SK-N-SH (cell line): Measurements from ENCODE around the gene DUSP23. TPM values are rescaled to one million over a fixed set of nuclear protein-coding genes. Genes with fewer than 3 reads are reported as not detected.

Source experiments
- CTCF ChIA-PET: fragments of 300-600, 350-600 bp; formaldehyde crosslinking; extraction: SDS; loops from one replicate; lab custom pipeline; 2021; lab: Yijun Ruan, JAX
- POLR2A ChIA-PET: fragments of 350-600 bp; sonication (Branson Sonifier 250); formaldehyde crosslinking; extraction: SDS; loops from one replicate; lab custom pipeline; 2020; ENCODE audit warnings: antibody characterized with exemption, inconsistent platforms; lab: Yijun Ruan, JAX
- DNase-seq: peaks from one replicate; pipeline ENCODE4 v3.0.0; 2012
- H2AFZ ChIP-seq: fragments of 200-600 bp; sonication (generic); 2 replicates; pipeline ENCODE4 v1.8.1; 2016; ENCODE audit warnings: antibody characterized with exemption, mild to moderate bottlenecking, low read depth
- H3F3A ChIP-seq: fragments of 200-600 bp; sonication (generic); replicated peaks from 2 replicates; pipeline ENCODE3; 2016; ENCODE audit warnings: antibody characterized with exemption, mild to moderate bottlenecking; ENCODE audit not compliant: insufficient read depth
- H3K27ac ChIP-seq, 2 experiments: fragments of 200-500 bp in 1 of 2; fragments of 200-600 bp in 1 of 2; sonication (Bioruptor generic) in 1 of 2; sonication (generic), shearing (Covaris generic) in 1 of 2; 2 replicates each; pipeline versions ENCODE4 v1.5.1 to v1.6.1; 2014 to 2016; ENCODE audit warnings: low read depth in 2 of 2, inconsistent platforms in 1 of 2, low read length in 1 of 2, mild to moderate bottlenecking in 1 of 2, mixed read lengths in 1 of 2
- H3K27me3 ChIP-seq: fragments of 200-600 bp; sonication (generic), shearing (Covaris generic); 2 replicates; pipeline ENCODE4 v1.6.1; 2016; ENCODE audit warnings: mixed run types; ENCODE audit not compliant: insufficient read depth
- H3K36me3 ChIP-seq, 2 experiments: fragments of 200-500 bp in 1 of 2; fragments of 200-600 bp in 1 of 2; sonication (Bioruptor generic) in 1 of 2; sonication (generic) in 1 of 2; replicated peaks in 1 of 2; 2 replicates each; pipeline versions ENCODE3 to v1.5.1; 2014 to 2016; ENCODE audit warnings: low read length in 1 of 2, mild to moderate bottlenecking in 1 of 2; ENCODE audit not compliant: insufficient read depth in 2 of 2, control insufficient read depth in 1 of 2
- H3K4me1 ChIP-seq, 2 experiments: fragments of 200-500 bp in 1 of 2; fragments of 200-600 bp in 1 of 2; sonication (Bioruptor generic) in 1 of 2; sonication (generic), shearing (Covaris generic) in 1 of 2; 2 replicates each; pipeline versions ENCODE4 v1.5.1 to v1.6.1; 2014 to 2016; ENCODE audit warnings: low read depth in 1 of 2, low read length in 1 of 2, mixed run types in 1 of 2; ENCODE audit not compliant: insufficient read depth in 2 of 2, control insufficient read depth in 1 of 2
- H3K4me2 ChIP-seq: fragments of 200-600 bp; sonication (generic), shearing (Covaris generic); 2 replicates; pipeline ENCODE4 v1.6.1; 2017; ENCODE audit warnings: mixed run types
- H3K4me3 ChIP-seq, 2 experiments: fragments of 200-500 bp in 1 of 2; fragments of 200-600 bp in 1 of 2; sonication (Bioruptor generic) in 1 of 2; sonication (generic), shearing (Covaris generic) in 1 of 2; 2 replicates each; pipeline versions ENCODE4 v1.5.1 to v1.8.1; 2014 to 2016; ENCODE audit warnings: low read depth in 2 of 2, inconsistent platforms in 1 of 2, low read length in 1 of 2, mild to moderate bottlenecking in 1 of 2, mixed read lengths in 1 of 2, moderate library complexity in 1 of 2
- H3K79me2 ChIP-seq: fragments of 200-600 bp; sonication (generic); 2 replicates; pipeline ENCODE4 v1.8.1; 2017; ENCODE audit warnings: mild to moderate bottlenecking; ENCODE audit not compliant: insufficient read depth
- H3K9ac ChIP-seq: fragments of 200-600 bp; sonication (generic); 2 replicates; pipeline ENCODE4 v1.6.1; 2017; ENCODE audit warnings: mixed run types
- H3K9me2 ChIP-seq: fragments of 200-600 bp; sonication (generic); 2 replicates; pipeline ENCODE4 v1.6.1; 2017; ENCODE audit warnings: mixed run types
- H3K9me3 ChIP-seq: fragments of 200-600 bp; sonication (generic); 2 replicates; pipeline ENCODE4 v1.6.1; 2017; ENCODE audit warnings: mixed run types, mild to moderate bottlenecking, moderate library complexity
- H4K20me1 ChIP-seq: fragments of 200-600 bp; sonication (generic); 2 replicates; pipeline ENCODE4 v1.6.1; 2017; ENCODE audit warnings: mild to moderate bottlenecking, mixed run types; ENCODE audit not compliant: insufficient read depth
- CHD2 ChIP-seq: fragments of 150-350 bp; IDR thresholded peaks from 2 replicates; pipeline ENCODE4 v1.6.1; 2018; ENCODE audit warnings: low read length; ENCODE audit not compliant: partially characterized antibody
- CTCF ChIP-seq: fragments of 200-600 bp; sonication (generic); IDR thresholded peaks from 2 replicates; pipeline ENCODE4 v1.6.1; 2017; ENCODE audit warnings: antibody characterized with exemption, mild to moderate bottlenecking, moderate library complexity
- EP300 ChIP-seq, 2 experiments: IDR thresholded peaks; 2 replicates each; pipeline versions ENCODE4 v1.4.0 to v1.6.1; 2012; ENCODE audit warnings: borderline replicate concordance in 1 of 2, low read depth in 1 of 2, low read length in 1 of 2
- EZH2phosphoT487 ChIP-seq: fragments of 200-600 bp; sonication (generic); IDR thresholded peaks from 2 replicates; pipeline ENCODE4 v1.6.1; 2017; ENCODE audit warnings: low read depth, mixed run types, mild to moderate bottlenecking, antibody characterized with exemption, moderate library complexity, borderline replicate concordance
- FOXM1 ChIP-seq: IDR thresholded peaks from 2 replicates; pipeline ENCODE4 v1.4.0; 2012; ENCODE audit warnings: low read depth, mild to moderate bottlenecking
- GABPA ChIP-seq: IDR thresholded peaks from 2 replicates; pipeline ENCODE4 v1.4.0; 2012; ENCODE audit warnings: low read depth, mild to moderate bottlenecking
- GATA2 ChIP-seq: sonication (generic); formaldehyde crosslinking; IDR thresholded peaks from 2 replicates; pipeline ENCODE4 v1.5.0; 2020; ENCODE audit warnings: mild to moderate bottlenecking, missing genetic modification reagents
- IRF3 ChIP-seq: fragments of 150-350 bp; IDR thresholded peaks from 2 replicates; pipeline ENCODE4 v1.6.1; 2016; ENCODE audit warnings: mild to moderate bottlenecking, low read depth, low read length
- JUND ChIP-seq: IDR thresholded peaks from 2 replicates; pipeline ENCODE4 v1.4.0; 2012
- MEF2A ChIP-seq: IDR thresholded peaks from 2 replicates; pipeline ENCODE4 v1.4.0; 2012; ENCODE audit warnings: low read depth, borderline replicate concordance
- MXI1 ChIP-seq: IDR thresholded peaks from 2 replicates; pipeline ENCODE4 v1.6.1; 2012; ENCODE audit warnings: mild to moderate bottlenecking, low read depth, low read length, improper control_type of control experiment
- POLR2AphosphoS5 ChIP-seq: IDR thresholded peaks from 2 replicates; pipeline ENCODE4 v1.6.1; 2012; ENCODE audit warnings: low read depth, low read length
- RAD21 ChIP-seq: IDR thresholded peaks from 2 replicates; pipeline ENCODE4 v1.6.1; 2012; ENCODE audit warnings: mild to moderate bottlenecking, low read length
- REST ChIP-seq: IDR thresholded peaks from 2 replicates; pipeline ENCODE4 v1.6.1; 2012; ENCODE audit warnings: mild to moderate bottlenecking, low read depth, low read length, moderate library complexity
- RFX5 ChIP-seq: IDR thresholded peaks from 2 replicates; pipeline ENCODE4 v1.6.1; 2012; ENCODE audit warnings: mild to moderate bottlenecking, improper control_type of control experiment, low read length
- RXRA ChIP-seq: IDR thresholded peaks from 2 replicates; pipeline ENCODE4 v1.4.0; 2012; ENCODE audit warnings: low read depth, mild to moderate bottlenecking, borderline replicate concordance
- SIN3A ChIP-seq: IDR thresholded peaks from 2 replicates; pipeline ENCODE4 v1.6.1; 2012; ENCODE audit warnings: low read depth, mild to moderate bottlenecking, low read length, moderate library complexity, borderline replicate concordance
- SMC3 ChIP-seq: IDR thresholded peaks from 2 replicates; pipeline ENCODE4 v1.6.1; 2012; ENCODE audit warnings: low read depth, low read length, improper control_type of control experiment
- TAF1 ChIP-seq: IDR thresholded peaks from 2 replicates; pipeline ENCODE4 v1.6.1; 2012; ENCODE audit warnings: low read depth, mild to moderate bottlenecking, low read length, moderate library complexity, borderline replicate concordance
- TEAD4 ChIP-seq: IDR thresholded peaks from 2 replicates; pipeline ENCODE4 v1.4.0; 2012; ENCODE audit warnings: mild to moderate bottlenecking, borderline replicate concordance; ENCODE audit not compliant: insufficient read depth
- ZBTB33 ChIP-seq: IDR thresholded peaks from 2 replicates; pipeline ENCODE4 v1.4.0; 2012; ENCODE audit warnings: low read depth, borderline replicate concordance
- WGBS: methylation state at CpG from one replicate; pipeline ENCODE4 v1.1.6; 2017; ENCODE audit warnings: low lambda C conversion rate; 5-methylcytosine and 5-hydroxymethylcytosine counted together
- polyA plus RNA-seq, 3 experiments: library from polyadenylated mRNA; depleted of rRNA; stranded (reverse); fragments of >200 nt; gene quantifications; 2 replicates each; pipeline ENCODE4 v1.2.3, GENCODE V29; 2012

Gene DUSP23
- polyA plus RNA-seq, 1 of the 3 experiments (the other 2 are of a cell fraction) = 41.2 TPM

GRCh38 chr1:159800177-159800930 lies 19.6 kb downstream of the DUSP23 start (continued):
- TF ChIP-seq GATA2 (CRISPR knock-in tag) = no peak
- no peak for TF ChIP-seq FOXM1
- no peak for TF ChIP-seq EP300 (IDR thresholded peaks at IDR 0.05; ENCODE audit: borderline replicate concordance in 1 of 2, low read depth in 1 of 2, low read length in 1 of 2)
- no peak for TF ChIP-seq RAD21
- TF ChIP-seq REST = no peak
- no peak for TF ChIP-seq CHD2

GRCh38 chr1:159802111-159802510 lies 21.3 kb downstream of the DUSP23 start, which contains the start of gene FCRL6:
Gene FCRL6, plus strand, starts transcription at chr1:159802360. Its CDS starts 65 bp downstream, at chr1:159802425.
- Histone ChIP-seq H3K4me3 (no peak within 1 kb of the TSS), H3K9ac (no peak within 1 kb of the TSS), H3K9me2 (no peaks in the 10 kb centered on the region), H3F3A (no peaks in the 10 kb centered on the region), H3K4me1 (no peaks in the 10 kb centered on the region; a peak in 1 of 4 replicates), H4K20me1 (no peaks in the 10 kb centered on the region), H3K9me3 (no peaks in the 10 kb centered on the region), H2AFZ (no peak within 1 kb of the TSS), H3K27ac (no peak within 1 kb of the TSS), H3K79me2 (no peaks in the 10 kb centered on the region), H3K27me3 (no peaks in the 10 kb centered on the region), H3K36me3 (no peaks in the 10 kb centered on the region), H3K4me2 (no peak within 1 kb of the TSS)
- 76% methylated on average over 6 of the region's 8 CpGs for WGBS
- DNase-seq = no peak
- POLR2A ChIA-PET = no interaction called here
- CTCF ChIA-PET = interaction anchor here (0.9 to 23.5 kb wide), 8 partner anchors 9 to 205 kb away, joined by 3 to 533 read pairs (median 4); partner anchors contain the start of gene DUSP23
- TF ChIP-seq RXRA (no peak), RAD21 (no peak), MXI1 (no peak), CHD2 (no peak), EP300 (IDR thresholded peaks at IDR 0.05; ENCODE audit: borderline replicate concordance in 1 of 2, low read depth in 1 of 2, low read length in 1 of 2) (no peak), EZH2phosphoT487 (no peak), JUND (no peak), IRF3 (no peak), MEF2A (no peak), CTCF (no peak), RFX5 (no peak), POLR2AphosphoS5 (no peak), ZBTB33 (no peak), TEAD4 (no peak), SIN3A (no peak), TAF1 (no peak), GABPA (no peak), GATA2 (CRISPR knock-in tag) (no peak), SMC3 (no peak)
